Inflammatory macrophage treated with lipopolysaccharide for 1 hour (primary cell): Measurements from ENCODE around the gene SEMA5B.

ENCODE experiments used
- DNase-seq, 2 donors: peaks; one replicate each; pipeline ENCODE4 v3.0.0-alpha.2; 2020 to 2022

The SEMA5B gene

GRCh38 chr3:122942239-122942638, 85.3 kb downstream of the SEMA5B start:
- DNase-seq, result no peak

GRCh38 chr3:122941228-122942206, 86.0 kb downstream of the SEMA5B start:
- peak in 1 of 2 donors; percentile 35 for DNase-seq

- no peak for DNase-seq
Measured at GRCh38 chr3:122940628-122941086, 86.9 kb downstream of the SEMA5B start.

GRCh38 chr3:122938783-122939425, 88.7 kb downstream of the SEMA5B start:
- DNase-seq, result peak; percentile 82 to 83

- DNase-seq, result peak; percentile 43 to 66
Measured at GRCh38 chr3:122937745-122938144, 89.8 kb downstream of the SEMA5B start.

GRCh38 chr3:122936986-122937385, 90.6 kb downstream of the SEMA5B start:
- DNase-seq, result no peak

- no peak for DNase-seq
Measured at GRCh38 chr3:122936335-122936734, 91.2 kb downstream of the SEMA5B start.

- no peak for DNase-seq
Measured at GRCh38 chr3:122934251-122934650, 93.3 kb downstream of the SEMA5B start.

GRCh38 chr3:122932251-122932967, 95.2 kb downstream of the SEMA5B start:
- no peak for DNase-seq

- DNase-seq, result no peak
Measured at GRCh38 chr3:122931636-122932035, 95.9 kb downstream of the SEMA5B start.

GRCh38 chr3:122930063-122930997, 97.2 kb downstream of the SEMA5B start:
- DNase-seq, result no peak

- peak; percentile 55 to 86 for DNase-seq
Measured at GRCh38 chr3:122929188-122930062, 98.1 kb downstream of the SEMA5B start.

- DNase-seq, result no peak
Measured at GRCh38 chr3:122928396-122929187, 99.0 kb downstream of the SEMA5B start.

- DNase-seq, result no peak
Measured at GRCh38 chr3:122927726-122928125, 99.8 kb downstream of the SEMA5B start.

GRCh38 chr3:122926811-122927210, 100.8 kb downstream of the SEMA5B start:
- DNase-seq, result no peak

- no peak for DNase-seq
Measured at GRCh38 chr3:122926322-122926721, 101.2 kb downstream of the SEMA5B start.

GRCh38 chr3:122925756-122926155, 101.8 kb downstream of the SEMA5B start:
- no peak for DNase-seq

GRCh38 chr3:122924056-122924455, 103.5 kb downstream of the SEMA5B start:
- no peak for DNase-seq

- no peak for DNase-seq
Measured at GRCh38 chr3:122923611-122924010, 104.0 kb downstream of the SEMA5B start.
